Measurements from ENCODE around the gene ARHGAP26.
A peak's percentile ranks its signal among the peaks of the same experiment; 100 is the strongest.

Gene ARHGAP26

DNA sequence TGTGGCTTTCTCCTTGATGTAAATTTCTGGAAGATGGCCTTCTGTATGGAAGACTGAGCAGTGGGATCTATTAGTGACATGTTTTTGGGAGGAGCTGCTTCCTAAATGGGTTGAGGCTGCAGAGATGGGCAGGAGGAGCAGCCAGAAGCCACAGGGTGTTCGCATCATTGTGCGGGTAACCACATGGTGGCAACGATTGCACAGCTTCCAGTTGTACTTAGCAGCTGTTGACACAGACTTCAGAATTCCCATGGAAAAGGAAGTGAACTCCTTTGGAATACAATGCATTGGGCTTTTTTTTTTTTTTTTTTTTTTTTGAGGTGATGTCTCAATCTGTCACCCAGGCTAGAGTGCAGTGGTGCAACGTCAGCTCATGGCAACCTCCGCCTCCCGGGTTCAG, 336.0 kb downstream of the ARHGAP26 start:
- peak; percentile 83 for DNase-seq (ENCODE audit: low read depth)
- TF ChIP-seq, protein P1, sequence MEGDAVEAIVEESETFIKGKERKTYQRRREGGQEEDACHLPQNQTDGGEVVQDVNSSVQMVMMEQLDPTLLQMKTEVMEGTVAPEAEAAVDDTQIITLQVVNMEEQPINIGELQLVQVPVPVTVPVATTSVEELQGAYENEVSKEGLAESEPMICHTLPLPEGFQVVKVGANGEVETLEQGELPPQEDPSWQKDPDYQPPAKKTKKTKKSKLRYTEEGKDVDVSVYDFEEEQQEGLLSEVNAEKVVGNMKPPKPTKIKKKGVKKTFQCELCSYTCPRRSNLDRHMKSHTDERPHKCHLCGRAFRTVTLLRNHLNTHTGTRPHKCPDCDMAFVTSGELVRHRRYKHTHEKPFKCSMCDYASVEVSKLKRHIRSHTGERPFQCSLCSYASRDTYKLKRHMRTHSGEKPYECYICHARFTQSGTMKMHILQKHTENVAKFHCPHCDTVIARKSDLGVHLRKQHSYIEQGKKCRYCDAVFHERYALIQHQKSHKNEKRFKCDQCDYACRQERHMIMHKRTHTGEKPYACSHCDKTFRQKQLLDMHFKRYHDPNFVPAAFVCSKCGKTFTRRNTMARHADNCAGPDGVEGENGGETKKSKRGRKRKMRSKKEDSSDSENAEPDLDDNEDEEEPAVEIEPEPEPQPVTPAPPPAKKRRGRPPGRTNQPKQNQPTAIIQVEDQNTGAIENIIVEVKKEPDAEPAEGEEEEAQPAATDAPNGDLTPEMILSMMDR (IDR thresholded peaks at IDR 0.05; ENCODE audit: low read length, missing control alignments), result peak; percentile 38
- no peak overlapping the region for H3K4me3 ChIP-seq (replicated peaks; ENCODE audit: low read depth, low read length)

DNA sequence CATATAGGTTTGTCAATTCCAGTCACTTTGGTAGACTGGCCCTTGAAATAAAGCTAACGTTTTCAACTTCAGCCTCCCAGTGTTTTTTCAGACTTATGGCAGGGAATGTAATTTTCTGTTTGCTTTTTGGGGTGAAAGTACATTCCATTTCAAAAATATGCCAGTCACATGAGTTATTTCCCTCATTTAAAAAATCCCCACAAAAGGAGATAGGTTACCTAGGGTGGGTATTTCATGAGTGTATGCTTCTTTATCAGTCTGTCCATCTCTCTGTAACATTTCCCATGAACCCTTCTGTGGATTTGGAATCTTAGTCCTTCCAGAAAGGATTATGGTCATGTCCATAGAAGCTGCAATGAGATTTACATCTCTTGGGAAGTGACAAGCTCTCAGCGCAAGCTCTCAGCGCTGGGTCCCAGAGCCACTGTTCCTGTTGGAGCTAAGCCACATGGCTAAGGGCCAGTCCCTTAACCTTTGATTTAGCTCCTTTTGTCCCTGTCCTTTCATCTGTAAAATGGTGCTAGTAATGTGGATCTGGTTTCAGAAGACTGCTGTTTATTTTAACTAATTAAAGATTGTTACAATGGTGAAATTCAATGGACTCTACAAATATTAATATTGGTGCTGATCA, 338.4 kb downstream of the ARHGAP26 start:
- no peak overlapping the region for H3K4me3 ChIP-seq (replicated peaks; ENCODE audit: low read depth, low read length)
- DNase-seq (ENCODE audit: low read depth), result no peak
- TF ChIP-seq, protein P1 (IDR thresholded peaks at IDR 0.05; ENCODE audit: low read length, missing control alignments), result no peak

DNA sequence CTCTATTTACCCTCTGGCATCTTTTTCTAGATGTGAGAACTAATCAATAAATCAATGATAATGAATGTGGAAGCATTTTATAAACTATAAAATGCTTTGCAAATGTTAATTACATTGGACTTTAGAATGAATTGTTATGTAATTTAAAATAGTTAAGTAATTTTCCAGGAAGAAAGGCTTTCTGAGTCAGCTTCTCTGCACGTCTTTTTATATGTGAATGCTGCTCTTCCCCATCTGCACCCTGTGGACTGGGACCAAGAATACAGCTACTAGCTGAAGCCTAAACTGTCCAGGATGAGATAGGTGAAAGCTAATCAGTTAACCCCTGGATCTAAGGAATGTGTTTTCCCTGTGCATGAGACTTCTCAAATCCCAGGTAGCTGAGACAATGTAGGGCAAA, 340.4 kb downstream of the ARHGAP26 start:
- no peak for DNase-seq (ENCODE audit: low read depth)
- TF ChIP-seq, protein P1 (IDR thresholded peaks at IDR 0.05; ENCODE audit: low read length, missing control alignments), result no peak
- H3K4me3 ChIP-seq (replicated peaks; ENCODE audit: low read depth, low read length), result no peak overlapping the region

DNA sequence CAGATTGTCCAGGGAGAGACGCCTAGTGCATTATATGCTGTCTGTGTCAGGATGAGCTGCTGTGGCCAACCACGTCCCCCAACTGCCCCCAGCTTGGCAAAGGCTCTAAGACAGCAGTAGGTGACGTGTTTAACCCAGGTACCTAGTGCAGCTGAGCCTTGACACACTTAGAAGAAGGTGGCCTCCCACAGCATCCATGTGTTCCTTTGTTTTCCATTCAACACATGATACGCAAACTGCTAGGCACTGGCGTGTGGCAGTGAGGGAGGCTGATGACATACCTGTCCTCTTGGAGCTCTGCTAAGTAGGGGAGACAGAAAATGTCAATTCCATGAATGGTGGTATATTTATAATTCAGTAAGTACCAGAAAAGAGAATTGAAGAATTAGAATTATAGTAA, 341.6 kb downstream of the ARHGAP26 start:
- no peak overlapping the region for H3K4me3 ChIP-seq (replicated peaks; ENCODE audit: low read depth, low read length)
- no peak for DNase-seq (ENCODE audit: low read depth)
- TF ChIP-seq, protein P1 (IDR thresholded peaks at IDR 0.05; ENCODE audit: low read length, missing control alignments), result no peak

DNA sequence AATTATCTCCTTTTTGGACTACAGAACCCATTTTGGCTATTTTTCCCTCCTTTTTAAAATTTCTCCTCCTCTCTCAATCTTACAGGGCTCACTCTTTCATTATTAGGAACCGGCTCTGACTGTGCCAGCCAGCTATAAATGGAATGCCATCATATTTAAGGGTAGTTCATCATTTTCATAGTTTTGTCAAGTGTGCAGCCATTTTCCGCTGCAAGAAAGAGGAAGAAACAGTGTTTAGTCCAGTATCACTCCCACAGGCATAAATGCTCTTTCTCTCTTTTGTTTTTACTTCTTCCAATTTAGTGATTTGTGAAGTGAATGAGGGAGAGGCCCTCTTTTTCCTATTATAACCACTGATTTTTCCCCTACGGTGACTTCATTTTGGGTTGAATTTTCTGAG, 343.3 kb downstream of the ARHGAP26 start:
- TF ChIP-seq, protein P1 (IDR thresholded peaks at IDR 0.05; ENCODE audit: low read length, missing control alignments), result no peak
- no peak for DNase-seq (ENCODE audit: low read depth)
- H3K4me3 ChIP-seq (replicated peaks; ENCODE audit: low read depth, low read length), result no peak overlapping the region

DNA sequence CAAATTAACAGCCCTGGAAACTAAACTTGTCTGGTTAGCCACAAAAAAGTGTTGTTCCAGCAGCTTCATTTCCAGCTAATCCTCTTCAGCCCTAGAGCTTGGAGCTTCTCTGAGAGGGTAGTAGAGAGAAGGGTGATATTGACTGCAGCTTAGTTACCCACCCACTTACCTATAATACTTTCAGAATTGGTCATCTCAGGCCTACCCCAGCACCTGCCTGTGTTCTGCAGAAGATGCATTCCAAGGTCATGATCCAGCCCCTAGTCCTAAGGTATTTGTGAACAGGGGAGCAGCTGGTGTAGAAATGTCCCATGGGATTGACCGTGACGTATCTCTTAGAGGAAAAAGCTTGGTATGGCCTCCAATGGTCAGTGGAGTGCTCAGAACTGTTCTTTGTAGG, 344.3 kb downstream of the ARHGAP26 start:
- TF ChIP-seq, protein P1 (IDR thresholded peaks at IDR 0.05; ENCODE audit: low read length, missing control alignments), result no peak
- H3K4me3 ChIP-seq (replicated peaks; ENCODE audit: low read depth, low read length), result no peak overlapping the region
- no peak for DNase-seq (ENCODE audit: low read depth)

DNA sequence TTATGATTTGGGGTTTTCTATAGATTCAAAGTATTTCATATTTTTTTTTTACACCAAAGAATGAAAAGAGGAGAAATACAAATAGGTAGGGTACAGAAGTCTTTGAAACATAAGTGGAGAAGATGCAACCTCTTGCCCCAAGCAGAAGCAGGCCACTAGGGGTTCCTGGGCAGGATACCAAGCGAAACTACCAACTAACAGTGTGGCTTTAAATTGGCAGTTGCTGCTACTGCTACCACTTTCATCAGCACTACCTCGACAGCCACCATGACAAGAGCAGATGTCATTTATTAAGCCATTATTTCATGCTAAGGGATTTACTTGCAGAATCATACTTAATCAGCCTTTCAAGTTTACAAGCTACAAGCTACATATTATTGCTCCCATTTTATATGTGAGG, 345.2 kb downstream of the ARHGAP26 start:
- TF ChIP-seq, protein P1 (IDR thresholded peaks at IDR 0.05; ENCODE audit: low read length, missing control alignments), result no peak
- no peak for DNase-seq (ENCODE audit: low read depth)
- no peak overlapping the region for H3K4me3 ChIP-seq (replicated peaks; ENCODE audit: low read depth, low read length)

Data from fibroblast of pulmonary artery (primary cell).